IMR-90 (cell line): ENCODE measurements around the gene PDCD1. TPM values are rescaled to one million over a fixed set of nuclear protein-coding genes. Genes with fewer than 3 reads are reported as not detected.

ENCODE experiments used
- ATAC-seq: fragments of 200-7000 bp; cut with Tn5 transposase; 2 replicates; pipeline ENCODE4 v1.9.1; 2020; ENCODE audit warnings: low read depth, mild to moderate bottlenecking, moderate library complexity
- BruUV-seq: library from RNA; stranded (reverse); fragments of 400-500 nt; replicated peaks from 2 replicates; lab custom pipeline; 2021; lab: Mats Ljungman, UMichigan
- CTCF ChIA-PET: fragments of 300-600 bp; formaldehyde crosslinking; extraction: SDS; loops from one replicate; lab custom pipeline; 2021; ENCODE audit warnings: antibody characterized with exemption; lab: Yijun Ruan, JAX
- POLR2A ChIA-PET: fragments of 300-600 bp; sonication (Branson Sonifier 250); formaldehyde crosslinking; loops from one replicate; lab custom pipeline; 2022; ENCODE audit warnings: antibody characterized with exemption; ENCODE audit not compliant: unreplicated experiment; lab: Charles Lee
- DNase-seq: peaks from one replicate; pipeline ENCODE4 v3.0.0; 2013
- H2AFZ ChIP-seq: replicated peaks from 2 replicates; pipeline ENCODE3; 2013; ENCODE audit warnings: low read length, mild to moderate bottlenecking; ENCODE audit not compliant: poor library complexity
- H2AK5ac ChIP-seq: 2 replicates; pipeline ENCODE4 v1.6.1; 2013; ENCODE audit warnings: low read depth, low read length, inconsistent platforms
- H2AK9ac ChIP-seq: replicated peaks from 2 replicates; pipeline ENCODE3; 2013; ENCODE audit warnings: mild to moderate bottlenecking, low read depth, low read length, moderate library complexity; ENCODE audit not compliant: poor library complexity
- H2BK120ac ChIP-seq: 2 replicates; pipeline ENCODE4 v1.6.1; 2013; ENCODE audit warnings: low read depth, low read length, inconsistent platforms
- H2BK15ac ChIP-seq: 3 replicates; pipeline ENCODE4 v1.6.1; 2013; ENCODE audit warnings: low read depth, low read length, inconsistent platforms
- H2BK20ac ChIP-seq: 2 replicates; pipeline ENCODE4 v1.6.1; 2013; ENCODE audit warnings: low read depth, mild to moderate bottlenecking, inconsistent platforms, low read length, moderate library complexity
- H2BK5ac ChIP-seq: 2 replicates; pipeline ENCODE4 v1.6.1; 2013; ENCODE audit warnings: mild to moderate bottlenecking, low read depth, low read length, inconsistent platforms; ENCODE audit not compliant: poor library complexity, severe bottlenecking
- H3K14ac ChIP-seq: replicated peaks from 2 replicates; pipeline ENCODE4 v1.6.1; 2013; ENCODE audit warnings: low read depth, low read length, inconsistent platforms
- H3K18ac ChIP-seq: 2 replicates; pipeline ENCODE4 v1.6.1; 2013; ENCODE audit warnings: low read depth, low read length, control low read depth
- H3K23ac ChIP-seq: 2 replicates; pipeline ENCODE4 v1.6.1; 2013; ENCODE audit warnings: low read depth, low read length, inconsistent platforms
- H3K27ac ChIP-seq: 2 replicates; pipeline ENCODE4 v1.5.1; 2013; ENCODE audit warnings: mild to moderate bottlenecking, control low read depth, low read length; ENCODE audit not compliant: insufficient read depth
- H3K27me3 ChIP-seq: 2 replicates; pipeline ENCODE4 v1.6.1; 2013; ENCODE audit warnings: low read length; ENCODE audit not compliant: control insufficient read depth, insufficient read depth
- H3K36me3 ChIP-seq: 2 replicates; pipeline ENCODE4 v1.6.1; 2013; ENCODE audit warnings: low read length, mixed read lengths; ENCODE audit not compliant: control insufficient read depth, insufficient read depth
- H3K4ac ChIP-seq: 2 replicates; pipeline ENCODE4 v1.6.1; 2013; ENCODE audit warnings: low read depth, low read length, inconsistent platforms
- H3K4me1 ChIP-seq: 2 replicates; pipeline ENCODE4 v1.6.1; 2013; ENCODE audit warnings: low read length, mixed read lengths; ENCODE audit not compliant: control insufficient read depth, insufficient read depth
- H3K4me2 ChIP-seq: 2 replicates; pipeline ENCODE4 v1.6.1; 2013; ENCODE audit warnings: low read depth, mild to moderate bottlenecking, control low read depth, low read length, moderate library complexity
- H3K4me3 ChIP-seq: 2 replicates; pipeline ENCODE4 v1.5.1; 2013; ENCODE audit warnings: low read depth, mild to moderate bottlenecking, control low read depth, low read length, moderate library complexity; ENCODE audit not compliant: insufficient read depth
- H3K56ac ChIP-seq: 2 replicates; pipeline ENCODE4 v1.6.1; 2013; ENCODE audit warnings: low read length, inconsistent platforms; ENCODE audit not compliant: insufficient read depth; ENCODE audit errors: extremely low read depth
- H3K79me1 ChIP-seq, 2 experiments: 2 replicates each; pipeline ENCODE4 v1.6.1; 2013; ENCODE audit warnings: low read length in 2 of 2, inconsistent platforms in 1 of 2, low read depth in 1 of 2
- H3K9ac ChIP-seq: 2 replicates; pipeline ENCODE4 v1.6.1; 2013; ENCODE audit warnings: low read depth, low read length, control low read depth
- H3K9me1 ChIP-seq: 2 replicates; pipeline ENCODE4 v1.6.1; 2013; ENCODE audit warnings: low read length, inconsistent platforms; ENCODE audit not compliant: insufficient read depth
- H3K9me3 ChIP-seq: 2 replicates; pipeline ENCODE4 v1.6.1; 2013; ENCODE audit warnings: low read length; ENCODE audit not compliant: control insufficient read depth, insufficient read depth
- H4K20me1 ChIP-seq: 2 replicates; pipeline ENCODE4 v1.6.1; 2013; ENCODE audit warnings: low read length, inconsistent platforms; ENCODE audit not compliant: insufficient read depth
- H4K5ac ChIP-seq: 2 replicates; pipeline ENCODE4 v1.6.1; 2013; ENCODE audit warnings: mild to moderate bottlenecking, low read depth, low read length, control low read depth
- H4K8ac ChIP-seq, 2 experiments: 2 replicates each; pipeline ENCODE4 v1.6.1; 2013; ENCODE audit warnings: low read depth in 2 of 2, low read length in 2 of 2, control low read depth in 1 of 2, inconsistent platforms in 1 of 2
- H4K91ac ChIP-seq: 2 replicates; pipeline ENCODE4 v1.6.1; 2013; ENCODE audit warnings: low read depth, low read length, inconsistent platforms; ENCODE audit not compliant: insufficient read depth
- BHLHE40 ChIP-seq: fragments of 150-350 bp; IDR thresholded peaks from 2 replicates; pipeline ENCODE4 v1.6.1; 2016; ENCODE audit warnings: mild to moderate bottlenecking, low read depth, low read length
- CTCF ChIP-seq: conservative IDR thresholded peaks from 2 replicates; pipeline ENCODE4 v1.5.1; 2012; ENCODE audit warnings: mild to moderate bottlenecking, low read depth, low read length, improper control_type of control experiment
- FOS ChIP-seq: fragments of 150-350 bp; IDR thresholded peaks from 2 replicates; pipeline ENCODE4 v1.6.1; 2016; ENCODE audit warnings: low read depth, low read length
- MAZ ChIP-seq: IDR thresholded peaks from 2 replicates; pipeline ENCODE4 v1.6.1; 2012; ENCODE audit warnings: low read depth, mild to moderate bottlenecking, low read length, improper control_type of control experiment, moderate library complexity, borderline replicate concordance
- POLR2A ChIP-seq: IDR thresholded peaks from 2 replicates; pipeline ENCODE4 v1.6.1; 2012; ENCODE audit warnings: mild to moderate bottlenecking, low read depth, low read length
- RAD21 ChIP-seq: IDR thresholded peaks from 2 replicates; pipeline ENCODE4 v1.6.1; 2012; ENCODE audit warnings: low read length, improper control_type of control experiment
- SMC3 ChIP-seq: fragments of 150-350 bp; IDR thresholded peaks from 2 replicates; pipeline ENCODE4 v1.6.1; 2016; ENCODE audit warnings: low read depth, mild to moderate bottlenecking, antibody characterized with exemption, low read length, moderate library complexity
- USF2 ChIP-seq: fragments of 150-350 bp; IDR thresholded peaks from 2 replicates; pipeline ENCODE4 v1.6.1; 2017; ENCODE audit warnings: mild to moderate bottlenecking, antibody characterized with exemption, low read length, low read depth
- WGBS, 2 experiments: methylation state at CpG; one replicate each; pipeline versions ENCODE4 v1.1.5 to v1.1.7; 2013; ENCODE audit warnings: missing lambda C conversion rate in 2 of 2; ENCODE audit not compliant: insufficient read length in 1 of 2; ENCODE audit errors: extremely low coverage in 2 of 2; 5-methylcytosine and 5-hydroxymethylcytosine counted together
- dilution Hi-C: fragments of 300-500 bp; cut with HindIII; formaldehyde crosslinking; loops from one replicate; pipeline ENCODE4 v1.14.3; 2018; ENCODE audit warnings: low sequenced_read_pairs; ENCODE audit not compliant: unreplicated experiment
- in situ Hi-C: fragments of 300-500 bp; cut with MboI; formaldehyde crosslinking; loops from 3 replicates; pipeline ENCODE4 v1.14.3; 2019; ENCODE audit warnings: low sequenced_read_pairs, inconsistent platforms, mixed read lengths
- intact Hi-C: fragments of 100-400 bp; cut with micrococcal nuclease; formaldehyde crosslinking; loops from 2 replicates; pipeline ENCODE4 v1.10.0; 2022
- polyA plus RNA-seq, 3 experiments: library from polyadenylated mRNA; depleted of rRNA; stranded (reverse); fragments of >200 nt; gene quantifications; 2 replicates each; pipeline ENCODE4 v1.2.3, GENCODE V29; 2012; ENCODE audit warnings: low replicate concordance in 1 of 3
- total RNA-seq: library from RNA; depleted of rRNA; stranded (reverse); fragments of >200 nt; gene quantifications from 2 replicates; pipeline ENCODE4 v1.2.3, GENCODE V29; 2012

PDCD1 gene
- total and polyA plus RNA-seq, 2 of the 4 experiments (the other 2 are of a cell fraction): not detected

- no peak for TF ChIP-seq SMC3
- no peak for TF ChIP-seq FOS
Observed at GRCh38 chr2:241815477-241816430, 42.9 kb downstream of the PDCD1 start (continued).

DNA sequence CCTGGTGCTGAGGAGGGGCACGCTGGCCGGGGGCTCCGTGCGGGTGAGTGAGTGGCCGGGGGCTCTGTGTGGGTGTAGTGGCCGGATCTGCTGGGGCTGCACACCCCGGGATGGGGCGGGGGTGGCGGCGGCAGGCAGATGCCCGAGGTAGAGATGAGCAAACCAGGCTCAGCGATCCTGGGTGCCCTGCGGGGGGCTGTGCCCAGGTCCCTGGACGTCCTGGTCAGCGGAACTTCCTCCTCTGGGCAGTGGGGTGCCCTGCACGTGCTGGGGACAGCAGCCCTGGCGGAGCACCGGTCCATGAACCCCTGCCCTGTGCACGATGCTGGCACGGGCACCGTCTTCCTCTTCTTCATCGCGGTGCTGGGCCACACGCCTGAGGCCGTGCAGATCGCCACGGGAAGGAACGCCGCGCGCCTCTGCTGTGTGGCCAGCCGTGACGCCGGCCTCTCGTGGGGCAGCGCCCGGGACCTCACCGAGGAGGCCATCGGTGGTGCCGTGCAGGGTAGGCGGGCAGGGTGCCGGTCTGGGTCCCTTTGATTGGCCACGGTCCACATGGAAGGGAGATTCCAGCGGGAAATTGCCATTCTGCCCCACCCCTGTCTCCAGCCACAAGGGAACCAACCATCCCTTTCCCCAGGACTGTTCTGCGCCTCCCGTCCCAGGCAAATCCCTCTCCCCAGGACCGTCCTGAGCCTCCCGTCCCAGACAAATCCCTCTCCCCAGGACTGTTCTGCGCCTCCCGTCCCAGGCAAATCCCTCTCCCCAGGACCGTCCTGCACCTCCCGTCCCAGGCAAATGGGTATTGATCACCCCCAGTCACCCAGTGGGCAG, 43.8 kb downstream of the PDCD1 start:
- Histone ChIP-seq H3K9ac (no peak overlapping the region), H4K91ac (no peak overlapping the region), H2AK5ac (no peak overlapping the region), H3K4ac (no peak overlapping the region), H3K4me2 (no peak overlapping the region), H2BK5ac (no peak overlapping the region), H3K56ac (no peak overlapping the region), H3K36me3 (no peaks in the 10 kb centered on the region), H4K5ac (no peak overlapping the region), H3K23ac (no peak overlapping the region), H3K9me1 (no peaks in the 10 kb centered on the region), H3K4me1 (no peaks in the 10 kb centered on the region), H3K4me3 (no peak overlapping the region), H2AK9ac (no peak overlapping the region), H4K20me1 (no peaks in the 10 kb centered on the region; the same call in 1 of the 2 replicates), H4K8ac (no peak overlapping the region), H2BK20ac (no peak overlapping the region), H2BK15ac (no peak overlapping the region), H3K27ac (no peak overlapping the region), H2AFZ (no peak overlapping the region), H3K79me1 (no peaks in the 10 kb centered on the region), H3K27me3 (peaks cover 11% of the 10 kb centered on the region; the same call in 1 of the 2 replicates), H3K9me3 (no peaks in the 10 kb centered on the region), H3K18ac (no peak overlapping the region), H3K14ac (no peak overlapping the region), H2BK120ac (no peak overlapping the region)
- WGBS, 2 experiments: 81% methylated on average over 25 of the region's 52 CpGs; no CpG with 5 or more reads in 1 of the 2 experiments
- no peak for TF ChIP-seq USF2
- no peak for TF ChIP-seq BHLHE40
- TF ChIP-seq RAD21: no peak
- no peak for TF ChIP-seq CTCF
- TF ChIP-seq MAZ: no peak
- TF ChIP-seq POLR2A: no peak
- no peak for TF ChIP-seq FOS
- in situ Hi-C loops (no loop called here), intact Hi-C loops (no loop called here), dilution Hi-C loops (no loop called here)
- BruUV-seq: no TSS peak
- ATAC-seq (no peak), DNase-seq (no peak)
- POLR2A ChIA-PET: no interaction called here
- CTCF ChIA-PET: no interaction called here
